ENCODE measurements around the gene UNC13D.

The UNC13D gene

GRCh38 chr17:75850928-75851692 lies 6.9 kb upstream of the UNC13D start:
- DNase-seq (ENCODE audit: low read depth in 3 of 3): no peak

DNA sequence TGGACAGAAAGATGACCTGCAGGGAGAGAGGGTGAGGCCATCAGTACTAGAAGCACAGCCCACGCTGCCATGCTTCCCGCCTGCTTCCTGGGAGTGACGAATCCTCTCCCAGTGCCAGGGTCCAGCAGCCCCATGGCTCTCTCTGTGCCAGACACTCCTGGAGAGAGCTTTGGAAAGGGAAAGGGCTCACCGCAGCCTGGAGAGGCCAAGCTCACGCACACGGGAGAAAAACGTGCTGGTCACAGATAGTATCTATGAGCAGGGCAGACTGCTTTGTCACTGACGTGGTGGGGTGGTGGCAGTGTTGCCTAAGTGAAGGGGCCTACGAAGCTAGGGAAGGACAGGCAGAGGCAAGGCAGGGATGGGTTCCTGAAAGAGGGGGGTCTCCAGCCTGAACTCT lies 5.5 kb upstream of the UNC13D start:
- no peak for DNase-seq (ENCODE audit: low read depth in 3 of 3)

GRCh38 chr17:75849279-75849646 lies 5.1 kb upstream of the UNC13D start:
- DNase-seq (ENCODE audit: low read depth in 3 of 3): no peak

DNA sequence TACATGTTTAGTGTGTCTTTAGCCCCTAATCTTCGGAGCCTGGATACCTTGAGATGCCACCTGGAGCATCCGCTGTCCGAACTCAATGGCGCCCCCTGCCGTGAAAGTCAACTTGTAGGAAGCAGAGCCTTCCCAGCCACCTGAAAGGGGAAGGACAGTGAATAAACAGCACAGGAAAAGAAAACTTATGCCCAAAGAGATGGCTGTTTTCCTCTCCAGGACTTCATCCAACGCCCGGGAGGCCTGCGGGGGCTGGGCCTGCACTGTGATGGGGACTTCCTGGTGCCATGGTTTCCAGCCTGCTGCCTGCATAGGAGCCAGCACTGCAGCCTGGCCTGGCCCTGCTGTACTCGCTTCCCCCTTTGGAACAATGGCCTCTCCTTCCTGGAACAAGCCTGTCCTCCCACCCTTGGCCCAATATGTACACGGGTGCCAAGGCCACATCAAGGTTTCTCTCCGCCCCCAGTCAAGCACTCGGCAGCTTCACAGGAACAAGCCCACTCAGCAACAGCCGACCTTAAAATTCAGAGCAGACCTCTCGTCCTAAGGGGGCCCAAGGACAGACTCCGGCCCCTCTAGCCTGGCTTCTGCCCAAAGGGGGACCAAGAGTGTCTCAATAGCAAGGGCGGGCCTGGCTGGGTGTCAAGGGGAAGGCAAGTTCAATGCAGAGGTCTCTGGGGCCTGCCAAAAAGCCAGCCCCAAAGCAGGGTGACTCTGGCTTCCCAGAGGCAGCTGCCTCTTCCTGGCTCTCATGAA lies 4.5 kb upstream of the UNC13D start:
- DNase-seq (ENCODE audit: low read depth in 3 of 3): peak; percentile 57 to 85 (median 74)

GRCh38 chr17:75847614-75848522 lies 3.7 kb upstream of the UNC13D start:
- DNase-seq (ENCODE audit: low read depth in 3 of 3): no peak

- DNase-seq (ENCODE audit: low read depth in 3 of 3): no peak
Observed at GRCh38 chr17:75846692-75847613, 2.7 kb upstream of the UNC13D start.

DNA sequence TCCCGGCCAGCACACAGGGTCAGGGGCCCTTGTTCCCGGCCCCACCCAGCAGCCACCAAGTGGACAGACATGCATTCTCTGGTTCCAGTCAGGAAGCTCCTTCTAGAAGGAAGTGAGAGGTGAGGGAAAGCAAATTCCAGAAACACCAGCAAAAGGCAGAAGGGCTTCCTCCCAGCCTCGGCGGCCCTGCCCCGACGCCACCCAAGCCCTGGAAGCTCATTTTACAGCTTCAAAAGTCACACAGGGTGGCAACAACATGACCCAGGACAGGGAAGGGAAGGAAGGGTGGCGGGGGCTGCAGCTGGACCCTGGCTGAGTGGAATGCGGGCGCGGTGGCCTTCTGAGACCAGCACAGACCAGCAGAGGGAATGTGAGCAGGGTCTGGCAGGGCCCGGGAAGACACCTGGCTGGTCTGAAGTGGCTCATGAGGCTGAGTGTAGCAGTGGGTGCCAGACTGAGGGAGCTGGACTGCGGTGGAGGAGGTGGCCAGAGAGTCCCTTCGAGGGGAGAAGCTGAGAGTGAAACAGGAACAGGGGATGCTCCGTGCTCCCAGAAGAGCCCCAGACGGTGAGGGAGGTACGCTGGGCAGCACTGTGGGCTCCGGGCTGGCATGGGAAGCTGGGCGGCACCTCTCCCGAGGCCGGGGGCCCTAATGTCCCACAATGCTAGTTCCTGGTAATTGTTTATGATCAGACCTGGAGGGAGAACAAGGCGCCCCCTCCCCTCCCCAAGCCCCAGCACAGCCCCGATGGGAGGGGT lies 1.9 kb upstream of the UNC13D start:
- DNase-seq (ENCODE audit: low read depth in 3 of 3): no peak

GRCh38 chr17:75845058-75845711 lies 981 bp upstream of the UNC13D start:
- DNase-seq (ENCODE audit: low read depth in 3 of 3): peak in 1 of 3 experiments; percentile 21

GRCh38 chr17:75844530-75845057 lies 390 bp upstream of the UNC13D start:
- no peak for DNase-seq (ENCODE audit: low read depth in 3 of 3)

- DNase-seq (ENCODE audit: low read depth in 3 of 3): no peak
Observed at GRCh38 chr17:75842963-75843576, 1.1 kb downstream of the UNC13D start.

DNA sequence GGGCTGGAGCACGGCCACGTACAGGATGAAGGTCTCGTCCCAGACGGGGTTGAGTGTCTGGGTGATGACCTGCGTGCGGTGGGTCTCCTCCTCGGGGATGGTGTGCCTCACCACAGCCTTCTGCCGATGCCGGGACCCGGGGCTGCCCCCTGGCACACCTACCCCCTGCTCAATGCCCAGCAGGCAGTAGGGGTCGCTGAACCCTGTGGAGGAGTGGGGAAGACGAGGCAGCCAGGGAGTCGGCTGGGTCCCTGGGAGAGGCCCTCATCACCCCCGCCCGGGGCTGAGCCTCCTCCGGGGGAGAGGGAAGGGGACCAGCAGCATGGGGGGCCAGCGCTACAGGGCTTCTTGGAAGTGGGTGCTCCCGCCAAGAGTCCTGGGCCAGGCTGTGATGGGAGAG lies 1.8 kb downstream of the UNC13D start:
- no peak for DNase-seq (ENCODE audit: low read depth in 3 of 3)

DNA sequence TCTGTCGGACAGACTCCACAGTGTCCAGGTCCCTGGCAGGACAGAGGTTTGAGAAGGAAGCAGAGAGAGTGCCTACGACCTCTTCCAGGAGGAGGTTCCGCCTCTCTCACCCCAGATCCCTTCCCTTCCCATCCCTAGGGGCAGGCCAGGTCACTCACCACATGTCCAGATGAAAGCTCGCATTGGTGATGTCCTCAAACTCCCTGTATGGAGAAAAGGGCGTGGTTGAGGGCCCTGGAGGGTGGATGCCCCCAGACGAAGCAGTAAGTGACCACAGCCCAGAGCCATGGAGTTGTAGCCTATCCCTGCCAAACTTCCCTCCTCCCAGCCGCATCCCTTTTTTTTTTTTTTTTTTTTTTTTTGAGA lies 3.4 kb downstream of the UNC13D start:
- no peak for DNase-seq (ENCODE audit: low read depth in 3 of 3)

DNA sequence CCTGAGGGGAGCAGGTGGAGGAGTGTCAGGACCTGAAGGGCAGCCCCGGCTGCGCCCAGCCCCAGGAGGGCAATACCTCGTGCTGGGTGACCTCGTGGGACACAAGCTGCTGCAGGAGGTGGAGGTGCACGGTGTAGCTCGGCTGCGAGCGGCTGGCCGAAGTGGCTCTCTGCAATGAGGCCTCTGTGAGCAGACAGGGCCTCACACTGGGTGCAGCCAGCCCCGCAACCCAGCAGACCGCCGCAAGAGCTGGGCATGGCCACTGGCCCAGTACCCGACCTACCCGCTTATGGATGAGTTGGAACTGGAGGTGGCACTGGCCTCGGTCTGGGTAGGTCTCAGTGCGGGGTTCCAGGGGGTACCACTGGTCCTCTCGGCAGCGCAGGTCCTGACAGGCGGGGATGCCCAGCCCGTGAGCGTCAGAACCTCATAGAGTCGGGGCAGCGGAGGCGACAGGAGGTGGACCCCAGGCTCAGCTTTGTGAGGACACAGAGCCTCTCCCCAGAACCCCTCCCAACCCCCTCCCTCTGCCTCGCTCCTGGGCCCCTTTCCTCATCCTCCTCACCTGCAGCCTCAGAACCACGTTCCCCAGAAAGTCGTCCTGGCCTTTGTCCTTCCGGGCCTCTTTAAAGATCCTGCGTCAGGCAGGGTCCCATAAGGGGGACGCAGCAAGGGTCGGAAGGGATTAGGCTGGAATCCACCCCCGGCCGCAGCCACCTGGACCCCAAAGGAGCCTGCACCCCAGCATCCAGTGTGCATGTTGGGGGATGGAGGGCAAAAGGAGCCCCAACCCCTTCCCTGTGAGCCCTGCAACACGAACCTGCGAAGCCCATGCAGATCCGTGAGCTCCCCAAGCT lies 4.0 kb downstream of the UNC13D start:
- DNase-seq (ENCODE audit: low read depth in 3 of 3): no peak

DNA sequence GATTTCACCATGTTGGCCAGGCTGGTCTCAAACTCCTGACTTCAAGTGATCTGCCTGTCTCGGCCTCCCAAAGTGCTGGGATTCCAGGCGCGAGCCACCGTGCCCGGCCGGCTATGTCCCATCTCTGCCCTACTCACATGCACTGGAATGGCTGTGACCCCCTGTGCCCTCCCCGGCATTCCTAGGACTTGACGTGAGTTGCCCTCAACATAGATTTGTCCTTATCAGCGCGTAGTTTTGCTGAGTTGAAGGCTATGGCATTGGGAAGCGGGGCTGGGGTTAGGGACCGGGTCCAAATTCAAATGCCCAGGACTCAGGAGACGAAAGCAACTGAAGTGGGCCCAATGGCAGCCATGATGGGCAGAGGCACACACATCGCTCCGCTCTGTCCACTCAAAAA lies 5.8 kb downstream of the UNC13D start:
- DNase-seq (ENCODE audit: low read depth in 3 of 3): no peak

DNA sequence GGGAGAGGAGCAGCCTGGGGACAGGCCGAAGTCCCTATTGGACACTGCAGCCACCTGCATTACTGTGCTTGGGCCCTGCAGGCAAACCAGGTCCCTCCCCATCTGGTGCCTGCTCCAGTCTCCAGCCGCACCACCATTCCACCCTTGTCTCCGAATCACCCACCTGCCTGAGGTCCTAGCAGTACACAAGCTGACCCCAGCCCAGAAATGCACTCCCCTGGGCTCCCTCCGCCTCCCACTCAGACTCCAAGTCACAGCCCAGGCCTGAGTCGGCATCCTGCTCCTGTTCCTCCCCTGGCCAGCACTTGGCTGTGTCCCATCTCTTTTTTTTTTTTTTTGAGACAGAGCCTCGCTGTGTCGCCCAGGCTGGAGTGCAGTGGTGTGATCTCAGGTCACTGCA lies 6.3 kb downstream of the UNC13D start:
- DNase-seq (ENCODE audit: low read depth in 3 of 3): no peak

- DNase-seq (ENCODE audit: low read depth in 3 of 3): no peak
Observed at GRCh38 chr17:75836605-75837004, 7.6 kb downstream of the UNC13D start.

- no peak for DNase-seq (ENCODE audit: low read depth in 3 of 3)
Observed at GRCh38 chr17:75835654-75835987, 8.6 kb downstream of the UNC13D start.

GRCh38 chr17:75834928-75835653 lies 9.1 kb downstream of the UNC13D start:
- DNase-seq (ENCODE audit: low read depth in 3 of 3): no peak

Data from stimulated activated CD4-positive, alpha-beta T cell treated with anti-CD3 and anti-CD28 coated beads, TNF-alpha, amount 100 ng/mL, for 4 hours (primary cell).